Measurements from ENCODE around the gene GLI3. TPM values are rescaled to one million over a fixed set of nuclear protein-coding genes. Genes with fewer than 3 reads are reported as not detected.

The GLI3 gene
- total RNA-seq, 1 donor: 4.3 TPM

DNA sequence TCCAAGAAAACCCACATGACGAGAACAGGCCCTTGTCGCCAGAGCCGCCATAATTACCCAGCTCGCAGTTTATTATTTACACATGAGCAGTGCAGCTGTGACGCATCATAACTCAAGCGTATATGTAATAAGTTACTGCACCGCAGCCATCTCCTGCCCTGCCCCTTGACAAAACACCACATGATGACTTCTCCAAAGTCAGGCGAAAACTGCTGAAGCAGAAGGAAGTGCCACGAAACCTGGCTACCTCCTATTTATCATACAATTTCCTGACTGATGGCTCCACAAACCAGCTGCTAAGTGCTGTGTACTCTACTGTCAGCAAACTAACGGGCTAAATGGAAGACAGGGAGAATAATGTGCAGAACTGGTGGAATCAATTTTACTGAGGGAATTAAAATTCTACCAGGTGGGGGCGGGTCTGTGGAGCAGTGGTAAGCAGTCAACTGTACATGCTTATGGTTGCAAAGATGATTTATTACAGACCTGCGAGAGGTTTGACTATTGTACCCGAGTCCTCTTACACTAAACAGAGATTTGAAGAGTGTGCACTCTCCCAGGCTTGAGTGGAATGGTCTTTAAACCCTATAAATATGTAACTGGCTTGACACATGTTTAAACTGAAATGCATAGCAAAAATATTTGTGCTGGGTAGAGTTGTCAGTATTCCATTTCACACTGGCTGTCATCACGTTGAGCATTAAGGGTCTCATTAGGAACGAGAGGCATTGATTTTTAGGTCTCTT, 156.0 kb downstream of the GLI3 start:
- no peak overlapping the region for H3K4me3 ChIP-seq (ENCODE audit: low read depth, low read length)
- peak; percentile 54 for DNase-seq (ENCODE audit: low read depth)
- TF ChIP-seq, protein P1, sequence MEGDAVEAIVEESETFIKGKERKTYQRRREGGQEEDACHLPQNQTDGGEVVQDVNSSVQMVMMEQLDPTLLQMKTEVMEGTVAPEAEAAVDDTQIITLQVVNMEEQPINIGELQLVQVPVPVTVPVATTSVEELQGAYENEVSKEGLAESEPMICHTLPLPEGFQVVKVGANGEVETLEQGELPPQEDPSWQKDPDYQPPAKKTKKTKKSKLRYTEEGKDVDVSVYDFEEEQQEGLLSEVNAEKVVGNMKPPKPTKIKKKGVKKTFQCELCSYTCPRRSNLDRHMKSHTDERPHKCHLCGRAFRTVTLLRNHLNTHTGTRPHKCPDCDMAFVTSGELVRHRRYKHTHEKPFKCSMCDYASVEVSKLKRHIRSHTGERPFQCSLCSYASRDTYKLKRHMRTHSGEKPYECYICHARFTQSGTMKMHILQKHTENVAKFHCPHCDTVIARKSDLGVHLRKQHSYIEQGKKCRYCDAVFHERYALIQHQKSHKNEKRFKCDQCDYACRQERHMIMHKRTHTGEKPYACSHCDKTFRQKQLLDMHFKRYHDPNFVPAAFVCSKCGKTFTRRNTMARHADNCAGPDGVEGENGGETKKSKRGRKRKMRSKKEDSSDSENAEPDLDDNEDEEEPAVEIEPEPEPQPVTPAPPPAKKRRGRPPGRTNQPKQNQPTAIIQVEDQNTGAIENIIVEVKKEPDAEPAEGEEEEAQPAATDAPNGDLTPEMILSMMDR (IDR thresholded peaks at IDR 0.05; ENCODE audit: insufficient read depth, low read depth, low read length): no peak

DNA sequence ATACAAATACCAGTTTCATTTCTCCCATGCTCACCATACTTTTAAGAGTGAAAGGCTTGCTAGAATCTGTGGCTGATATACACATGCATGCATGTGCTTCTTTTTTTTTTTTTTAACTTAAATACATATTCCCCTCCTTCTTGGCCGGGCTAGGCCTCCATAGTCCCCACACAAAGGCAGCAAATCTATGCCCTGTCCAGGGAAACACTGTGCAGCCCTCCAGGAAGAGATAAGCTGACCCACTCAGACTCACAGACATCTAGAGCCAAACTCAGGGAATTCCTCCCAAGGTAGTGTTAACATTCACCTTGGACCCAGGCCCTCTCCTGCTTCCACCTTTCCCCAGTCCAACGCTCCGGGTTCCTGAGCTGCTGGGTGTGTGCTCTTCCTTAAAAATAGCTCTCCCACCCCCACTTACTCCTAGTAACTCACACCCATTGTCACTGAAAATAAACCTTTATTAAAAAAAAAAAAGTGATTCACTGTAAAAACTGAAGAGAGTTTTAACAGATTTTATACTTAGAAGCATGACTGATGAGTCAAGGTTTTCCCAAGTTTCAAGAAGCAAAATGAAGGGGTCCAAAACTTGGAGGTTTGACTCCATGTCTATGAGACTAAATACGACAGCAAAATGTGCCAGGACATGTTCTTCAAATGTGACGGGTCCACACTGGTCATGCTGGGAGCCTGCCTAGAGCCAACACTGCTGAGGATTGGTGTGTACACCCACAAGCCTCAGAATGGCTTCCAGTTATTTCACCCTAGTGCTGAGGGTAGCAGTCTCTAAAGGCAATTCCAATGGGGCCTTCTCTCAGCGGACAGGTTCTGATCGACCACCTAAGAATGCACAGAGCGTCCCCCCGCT, 159.5 kb downstream of the GLI3 start:
- TF ChIP-seq, protein P1 (IDR thresholded peaks at IDR 0.05; ENCODE audit: insufficient read depth, low read depth, low read length): no peak
- no peak overlapping the region for H3K4me3 ChIP-seq (ENCODE audit: low read depth, low read length)
- DNase-seq (ENCODE audit: low read depth): no peak

DNA sequence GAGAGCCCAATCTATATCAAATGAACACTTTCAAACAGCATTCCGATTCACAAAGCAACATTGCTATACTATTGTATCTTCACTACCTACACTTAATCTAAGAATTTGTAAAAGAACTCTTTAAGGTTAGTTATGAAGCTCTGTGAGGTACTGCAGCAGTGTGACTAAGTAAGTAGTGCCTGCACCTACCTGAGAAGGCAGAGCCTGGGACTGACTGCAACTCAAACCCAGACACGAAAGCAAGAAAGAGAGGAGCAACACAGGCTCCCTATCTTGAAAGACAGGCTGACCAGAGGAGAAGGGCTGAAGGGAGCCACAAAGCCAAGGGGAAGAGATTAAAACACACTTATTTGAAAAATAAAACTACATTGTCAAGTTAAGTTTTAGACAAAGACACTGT, 160.1 kb downstream of the GLI3 start:
- H3K4me3 ChIP-seq (ENCODE audit: low read depth, low read length): no peak overlapping the region
- TF ChIP-seq, protein P1 (IDR thresholded peaks at IDR 0.05; ENCODE audit: insufficient read depth, low read depth, low read length): no peak

DNA sequence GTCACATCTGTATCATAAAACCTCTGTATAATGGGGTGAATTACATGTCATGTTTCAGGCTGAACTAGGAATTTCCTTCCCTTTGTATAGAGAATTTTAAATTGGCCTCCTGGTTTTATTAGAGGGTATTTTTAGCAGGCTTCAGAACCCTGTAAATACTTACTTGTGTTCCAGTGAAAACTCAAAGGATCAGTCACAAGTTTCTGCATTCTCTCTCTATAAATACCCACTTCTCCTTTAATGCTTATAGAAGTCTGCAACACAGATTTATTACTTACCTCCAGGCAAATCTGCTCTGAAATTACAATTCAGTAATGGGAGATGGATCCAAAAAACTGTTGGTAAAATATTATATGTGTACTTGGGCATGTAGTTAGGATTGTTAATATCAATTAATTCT, 161.6 kb downstream of the GLI3 start:
- H3K4me3 ChIP-seq (ENCODE audit: low read depth, low read length): no peak overlapping the region
- no peak for DNase-seq (ENCODE audit: low read depth)
- TF ChIP-seq, protein P1 (IDR thresholded peaks at IDR 0.05; ENCODE audit: insufficient read depth, low read depth, low read length): no peak

More for the DNA sequence above, 160.1 kb downstream of the GLI3 start:
- DNase-seq (ENCODE audit: low read depth): no peak

DNA sequence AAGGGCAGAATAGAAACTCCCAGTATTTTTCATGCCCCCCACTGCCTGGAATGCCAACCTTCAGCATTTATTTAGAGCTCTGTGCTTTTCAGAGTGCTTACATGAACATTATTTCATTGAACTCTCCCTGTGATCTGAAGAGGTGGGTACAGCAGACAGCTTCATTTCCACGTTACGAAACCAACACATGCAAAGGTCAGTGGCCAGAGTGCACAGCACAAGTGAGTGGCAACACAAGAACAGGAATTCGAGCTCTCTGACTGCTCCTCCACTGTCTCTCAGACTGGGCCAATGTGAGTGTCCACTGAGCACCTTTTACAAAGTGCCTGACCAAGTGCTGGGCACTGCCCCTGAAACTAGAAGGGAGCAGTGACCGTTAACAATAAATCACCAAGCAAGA, 162.9 kb downstream of the GLI3 start:
- H3K4me3 ChIP-seq (ENCODE audit: low read depth, low read length): no peak overlapping the region
- no peak for DNase-seq (ENCODE audit: low read depth)
- TF ChIP-seq, protein P1 (IDR thresholded peaks at IDR 0.05; ENCODE audit: insufficient read depth, low read depth, low read length): no peak

DNA sequence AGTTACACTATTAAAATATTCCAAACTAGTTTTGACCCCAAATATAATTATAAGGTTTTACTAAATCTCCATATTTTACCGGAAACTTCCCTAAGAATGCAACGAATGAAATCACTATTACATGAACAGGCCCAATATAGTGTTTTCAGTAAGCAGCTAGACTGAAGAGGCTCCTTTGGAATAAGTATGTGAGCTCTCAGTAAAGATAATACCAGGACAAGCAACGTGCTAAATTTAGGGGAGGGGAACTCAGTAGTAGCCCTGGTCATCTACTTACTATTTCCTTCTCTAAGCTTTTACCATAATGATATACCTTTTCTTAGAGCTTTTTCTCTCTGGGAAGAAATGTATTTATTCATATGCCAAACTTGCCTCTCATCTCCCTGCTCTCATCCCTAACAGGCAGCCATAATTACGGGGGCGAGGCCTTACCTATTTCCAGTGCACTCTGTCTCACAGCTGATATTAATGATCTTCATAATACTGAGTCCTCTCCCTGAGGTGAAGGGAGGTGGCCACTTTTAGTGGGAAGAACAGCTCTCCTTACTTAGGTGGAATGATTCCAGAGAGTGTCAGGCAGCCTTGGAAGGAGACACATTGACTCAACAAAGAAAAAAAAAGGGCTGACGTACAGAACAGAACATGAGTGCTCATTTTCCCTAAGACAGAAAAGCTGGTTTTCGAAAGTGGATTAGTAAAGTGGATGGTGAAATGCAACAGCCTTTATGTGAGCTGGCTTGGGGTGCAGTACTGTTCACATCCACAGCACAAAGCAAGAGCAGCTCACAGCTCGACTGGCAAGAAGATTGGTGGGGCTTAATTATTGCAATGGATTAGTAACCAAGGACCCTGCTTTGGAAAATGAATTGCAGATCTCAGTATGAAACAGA, 165.4 kb downstream of the GLI3 start:
- no peak overlapping the region for H3K4me3 ChIP-seq (ENCODE audit: low read depth, low read length)
- peak; percentile 86 for DNase-seq (ENCODE audit: low read depth)
- TF ChIP-seq, protein P1 (IDR thresholded peaks at IDR 0.05; ENCODE audit: insufficient read depth, low read depth, low read length): peak; percentile 46

All from fibroblast of villous mesenchyme (primary cell).